GM12878 (cell line): ENCODE measurements around the gene MUSK. TPM values are rescaled to one million over a fixed set of nuclear protein-coding genes. Genes with fewer than 3 reads are reported as not detected.

Experiments
- ATAC-seq: fragments of 200-7000 bp; cut with Tn5 transposase; 3 replicates; pipeline ENCODE4 v1.9.1; 2020; ENCODE audit warnings: mild to moderate bottlenecking, moderate library complexity
- BruUV-seq: library from RNA; stranded (reverse); fragments of 400-500 nt; replicated peaks from 2 replicates; lab custom pipeline; 2021; lab: Mats Ljungman, UMichigan
- CTCF ChIA-PET: fragments of 300-600 bp; sonication (Branson Sonifier 250); formaldehyde crosslinking; extraction: SDS; loops from one replicate; lab custom pipeline; 2021; ENCODE audit warnings: inconsistent platforms; lab: Yijun Ruan, JAX
- POLR2A ChIA-PET: fragments of 350-600 bp; formaldehyde crosslinking; extraction: SDS; loops from one replicate; lab custom pipeline; 2021; ENCODE audit warnings: inconsistent platforms; lab: Charles Lee
- RAD21 ChIA-PET: fragments of 300-600 bp; sonication (Branson Sonifier 250); formaldehyde crosslinking; loops from one replicate; lab custom pipeline; 2023; ENCODE audit warnings: antibody characterized with exemption; ENCODE audit not compliant: unreplicated experiment; lab: Charles Lee
- SMC1A ChIA-PET: fragments of 300-600 bp; sonication (Branson Sonifier 250); formaldehyde crosslinking; loops from one replicate; lab custom pipeline; 2023; ENCODE audit not compliant: unreplicated experiment, uncharacterized antibody; lab: Charles Lee
- DNase-seq: peaks from one replicate; pipeline ENCODE4 v3.0.0-alpha.2; 2011; ENCODE audit warnings: low read depth, low spot score
- FAIRE-seq: peaks from 3 replicates; lab custom pipeline; 2011; peaks lifted over from hg19 to GRCh38; lab: Jason Lieb, UNC
- H2AFZ ChIP-seq: 2 replicates; pipeline ENCODE4 v1.6.0; 2011; ENCODE audit warnings: low read depth, low read length, control low read depth; ENCODE audit not compliant: control insufficient read depth
- H3K27ac ChIP-seq: 2 replicates; pipeline ENCODE4 v1.5.1; 2011; ENCODE audit warnings: control low read depth; ENCODE audit not compliant: control insufficient read depth, insufficient read depth
- H3K27me3 ChIP-seq, 2 experiments: replicated peaks in 1 of 2; 2 replicates each; pipeline versions ENCODE4 v1.6.0 to v1.6.1; 2011; ENCODE audit warnings: low read length in 1 of 2; ENCODE audit not compliant: control insufficient read depth in 2 of 2, insufficient read depth in 2 of 2
- H3K36me3 ChIP-seq, 2 experiments: 2 replicates each; pipeline ENCODE4 v1.5.1; 2011; ENCODE audit warnings: low read length in 1 of 2; ENCODE audit not compliant: control insufficient read depth in 2 of 2, insufficient read depth in 2 of 2
- H3K4me1 ChIP-seq: 2 replicates; pipeline ENCODE4 v1.6.1; 2011; ENCODE audit warnings: mild to moderate bottlenecking, low read length, moderate library complexity, mixed read lengths; ENCODE audit not compliant: control insufficient read depth, insufficient read depth
- H3K4me2 ChIP-seq: 2 replicates; pipeline ENCODE4 v1.6.0; 2011; ENCODE audit warnings: control low read depth; ENCODE audit not compliant: control insufficient read depth, insufficient read depth
- H3K4me3 ChIP-seq: fragments of 200-600 bp; sonication (generic); 2 replicates; pipeline ENCODE4 v1.5.1; 2016
- H3K79me2 ChIP-seq: 2 replicates; pipeline ENCODE4 v1.6.0; 2011; ENCODE audit warnings: low read length; ENCODE audit not compliant: control insufficient read depth, insufficient read depth
- H3K9ac ChIP-seq: 2 replicates; pipeline ENCODE4 v1.8.0; 2011; ENCODE audit warnings: low read length, control low read depth, mixed read lengths; ENCODE audit not compliant: control insufficient read depth, insufficient read depth
- H3K9me3 ChIP-seq: replicated peaks from 3 replicates; pipeline ENCODE4 v1.5.1; 2011; ENCODE audit warnings: mild to moderate bottlenecking, low read length; ENCODE audit not compliant: control insufficient read depth, insufficient read depth
- H4K20me1 ChIP-seq: 2 replicates; pipeline ENCODE4 v1.6.0; 2011; ENCODE audit not compliant: control insufficient read depth, insufficient read depth
- BCL11A ChIP-seq: IDR thresholded peaks from 2 replicates; pipeline ENCODE4 v1.6.1; 2011; ENCODE audit warnings: low read depth, low read length
- ESRRA ChIP-seq: IDR thresholded peaks from 2 replicates; pipeline ENCODE4 v1.6.1; 2012; ENCODE audit warnings: mild to moderate bottlenecking, low read length, improper control_type of control experiment
- ETV6 ChIP-seq, 2 experiments: fragments of 450-650 bp in 1 of 2; IDR thresholded peaks in 1 of 2; conservative IDR thresholded peaks in 1 of 2; 2 replicates each; pipeline ENCODE4 v1.6.1; 2014; ENCODE audit warnings: antibody characterized with exemption in 1 of 2, borderline replicate concordance in 1 of 2, low read depth in 1 of 2, mild to moderate bottlenecking in 1 of 2, moderate library complexity in 1 of 2
- GABPA ChIP-seq: IDR thresholded peaks from 2 replicates; pipeline ENCODE4 v1.6.1; 2014; ENCODE audit warnings: antibody characterized with exemption, low read depth, mild to moderate bottlenecking, inconsistent platforms
- IRF4 ChIP-seq: IDR thresholded peaks from 2 replicates; pipeline ENCODE4 v1.6.1; 2011; ENCODE audit warnings: low read depth, low read length
- JUNB ChIP-seq: IDR thresholded peaks from 2 replicates; pipeline ENCODE4 v1.6.1; 2016; ENCODE audit warnings: antibody characterized with exemption, mild to moderate bottlenecking
- KDM1A ChIP-seq: fragments of 200-600 bp; sonication (generic); IDR thresholded peaks from 2 replicates; pipeline ENCODE4 v1.6.1; 2016; ENCODE audit warnings: borderline replicate concordance
- NFYA ChIP-seq: IDR thresholded peaks from 2 replicates; pipeline ENCODE4 v1.6.1; 2011; ENCODE audit warnings: low read depth, mild to moderate bottlenecking, low read length, improper control_type of control experiment, borderline replicate concordance
- NR2C1 ChIP-seq: fragments of 450-650 bp; IDR thresholded peaks from 2 replicates; pipeline ENCODE4 v1.6.1; 2017; ENCODE audit warnings: antibody characterized with exemption, mild to moderate bottlenecking, moderate library complexity
- POLR2A ChIP-seq: IDR thresholded peaks from 2 replicates; pipeline ENCODE4 v1.6.1; 2011; ENCODE audit warnings: low read depth, mild to moderate bottlenecking, low read length
- RAD51 ChIP-seq: fragments of 450-650 bp; IDR thresholded peaks from 2 replicates; pipeline ENCODE4 v1.6.1; 2016; ENCODE audit warnings: moderate library complexity, mild to moderate bottlenecking, inconsistent platforms
- RELA ChIP-seq: fragments of 450-650 bp; IDR thresholded peaks from 2 replicates; pipeline ENCODE4 v1.8.0; 2014; ENCODE audit warnings: borderline replicate concordance; ENCODE audit not compliant: partially characterized antibody
- TAF1 ChIP-seq: IDR thresholded peaks from 2 replicates; pipeline ENCODE4 v1.6.1; 2011; ENCODE audit warnings: mild to moderate bottlenecking, low read depth, low read length, borderline replicate concordance
- TBL1XR1 ChIP-seq: IDR thresholded peaks from 2 replicates; pipeline ENCODE4 v1.6.1; 2012; ENCODE audit warnings: low read depth, low read length, improper control_type of control experiment
- ZNF274 ChIP-seq: IDR thresholded peaks from one replicate; pipeline ENCODE4 v1.8.0; 2011; ENCODE audit not compliant: insufficient read length, insufficient read depth
- WGBS: methylation state at CpG from one replicate; pipeline ENCODE4 v1.1.6; 2016; ENCODE audit warnings: low lambda C conversion rate; ENCODE audit not compliant: insufficient replicate concordance, insufficient coverage; ENCODE audit errors: missing lambda C conversion rate; 5-methylcytosine and 5-hydroxymethylcytosine counted together
- in situ Hi-C: fragments of 300-500 bp; cut with MboI; formaldehyde crosslinking; loops from 9 replicates; pipeline ENCODE4 v1.14.3; 2018; ENCODE audit warnings: mixed read lengths
- intact Hi-C: fragments of 100-400 bp; cut with micrococcal nuclease; formaldehyde crosslinking; loops from one replicate; pipeline ENCODE4 v1.14.2; 2022; ENCODE audit not compliant: unreplicated experiment
- polyA plus RNA-seq, 11 experiments: library from polyadenylated mRNA; depleted of rRNA in 4 of 11; unstranded in 6 of 11; stranded (reverse) in 5 of 11; fragments of >200 nt; fragmentation: Nextera tagmentation in 4 of 11; fragmentation: Illumina TruSeq in 1 of 11; extraction: Ambion mirVana in 4 of 11; extraction: Trizol in 1 of 11; gene quantifications; 1 replicate in 1 of 11; 2 replicates in 10 of 11; pipeline versions ENCODE4 v1.2.1 to v1.2.3, GENCODE V29; 2011 to 2016; ENCODE audit warnings: inconsistent platforms in 2 of 11, missing spikeins in 2 of 11, low read depth in 1 of 11
- total RNA-seq, 4 experiments: library from RNA; depleted of rRNA in 3 of 4; stranded (reverse); fragments of >200 nt in 3 of 4; fragmentation: Illumina TruSeq in 1 of 4; extraction: Trizol in 1 of 4; gene quantifications; 2 replicates each; pipeline versions ENCODE4 v1.2.1 to v1.2.3, GENCODE V29; 2013 to 2021
- TF ChIP-seq, protein P1 (sequence below): fragments of 450-650 bp; IDR thresholded peaks from 2 replicates; pipeline ENCODE4 v1.6.1; 2014; ENCODE audit warnings: mild to moderate bottlenecking
- TF ChIP-seq, protein P2 (sequence below): fragments of 450-650 bp; formaldehyde crosslinking; IDR thresholded peaks from 2 replicates; pipeline ENCODE4 v1.4.0; 2022; ENCODE audit warnings: mild to moderate bottlenecking, moderate library complexity
- TF ChIP-seq, protein P3 (sequence below): IDR thresholded peaks from 2 replicates; pipeline ENCODE4 v1.6.1; 2012; ENCODE audit warnings: mild to moderate bottlenecking, low read depth, low read length

The MUSK gene
- total and polyA plus RNA-seq, 10 of the 15 experiments (the other 5 are each of a cell fraction or from before 2014, with no cell fraction given), result 0.04 to 0.19 (median 0.10) TPM; not detected in 5

DNA sequence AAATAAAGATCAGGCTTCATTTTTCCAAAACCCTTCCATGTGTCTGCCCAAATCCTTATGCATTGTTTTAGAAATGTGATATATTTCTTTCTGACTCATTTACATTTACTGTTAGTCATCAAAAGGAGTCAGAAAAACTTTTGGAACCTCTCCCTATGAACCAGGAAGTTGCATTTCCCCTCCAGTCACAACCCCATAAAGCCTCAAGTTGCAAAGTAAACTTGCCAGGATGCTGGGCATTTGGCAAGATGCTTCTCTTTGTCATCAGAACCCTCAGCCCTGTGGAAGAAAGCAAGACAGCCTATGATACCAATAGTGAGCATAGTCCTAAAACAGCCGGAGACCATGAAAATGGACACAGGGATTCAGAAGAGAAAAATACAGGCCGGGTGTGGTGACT lies 84.2 kb downstream of the MUSK start:
- ChIA-PET POLR2A (interaction anchor here (0.7 kb wide), 1 partner anchor 26 kb away, joined by 3 read pairs; no protein-coding TSS in a partner anchor), SMC1A (no interaction called here), RAD21 (no interaction called here), CTCF (interaction anchor here (1.3 kb wide), 1 partner anchor 110 kb away, joined by 3 read pairs; no protein-coding TSS in a partner anchor)
- H3K4me3 ChIP-seq, result no peak overlapping the region
- H4K20me1 ChIP-seq, result no peaks in the 10 kb centered on the region
- H3K9me3 ChIP-seq, result no peaks in the 10 kb centered on the region
- DNase-seq (no peak), FAIRE-seq (no peak), ATAC-seq (no peak)
- no TSS peak for BruUV-seq
- H3K4me1 ChIP-seq, result no peaks in the 10 kb centered on the region
- in situ Hi-C loops, result no loop called here
- no peak for TF ChIP-seq ESRRA
- no peak for TF ChIP-seq NFYA
- no peak for TF ChIP-seq NR2C1
- TF ChIP-seq KDM1A, result no peak
- no peak for TF ChIP-seq TAF1
- TF ChIP-seq, protein P1, sequence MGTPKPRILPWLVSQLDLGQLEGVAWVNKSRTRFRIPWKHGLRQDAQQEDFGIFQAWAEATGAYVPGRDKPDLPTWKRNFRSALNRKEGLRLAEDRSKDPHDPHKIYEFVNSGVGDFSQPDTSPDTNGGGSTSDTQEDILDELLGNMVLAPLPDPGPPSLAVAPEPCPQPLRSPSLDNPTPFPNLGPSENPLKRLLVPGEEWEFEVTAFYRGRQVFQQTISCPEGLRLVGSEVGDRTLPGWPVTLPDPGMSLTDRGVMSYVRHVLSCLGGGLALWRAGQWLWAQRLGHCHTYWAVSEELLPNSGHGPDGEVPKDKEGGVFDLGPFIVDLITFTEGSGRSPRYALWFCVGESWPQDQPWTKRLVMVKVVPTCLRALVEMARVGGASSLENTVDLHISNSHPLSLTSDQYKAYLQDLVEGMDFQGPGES, result no peak
- TF ChIP-seq GABPA, result no peak
- TF ChIP-seq JUNB, result no peak
- TF ChIP-seq, protein P2, sequence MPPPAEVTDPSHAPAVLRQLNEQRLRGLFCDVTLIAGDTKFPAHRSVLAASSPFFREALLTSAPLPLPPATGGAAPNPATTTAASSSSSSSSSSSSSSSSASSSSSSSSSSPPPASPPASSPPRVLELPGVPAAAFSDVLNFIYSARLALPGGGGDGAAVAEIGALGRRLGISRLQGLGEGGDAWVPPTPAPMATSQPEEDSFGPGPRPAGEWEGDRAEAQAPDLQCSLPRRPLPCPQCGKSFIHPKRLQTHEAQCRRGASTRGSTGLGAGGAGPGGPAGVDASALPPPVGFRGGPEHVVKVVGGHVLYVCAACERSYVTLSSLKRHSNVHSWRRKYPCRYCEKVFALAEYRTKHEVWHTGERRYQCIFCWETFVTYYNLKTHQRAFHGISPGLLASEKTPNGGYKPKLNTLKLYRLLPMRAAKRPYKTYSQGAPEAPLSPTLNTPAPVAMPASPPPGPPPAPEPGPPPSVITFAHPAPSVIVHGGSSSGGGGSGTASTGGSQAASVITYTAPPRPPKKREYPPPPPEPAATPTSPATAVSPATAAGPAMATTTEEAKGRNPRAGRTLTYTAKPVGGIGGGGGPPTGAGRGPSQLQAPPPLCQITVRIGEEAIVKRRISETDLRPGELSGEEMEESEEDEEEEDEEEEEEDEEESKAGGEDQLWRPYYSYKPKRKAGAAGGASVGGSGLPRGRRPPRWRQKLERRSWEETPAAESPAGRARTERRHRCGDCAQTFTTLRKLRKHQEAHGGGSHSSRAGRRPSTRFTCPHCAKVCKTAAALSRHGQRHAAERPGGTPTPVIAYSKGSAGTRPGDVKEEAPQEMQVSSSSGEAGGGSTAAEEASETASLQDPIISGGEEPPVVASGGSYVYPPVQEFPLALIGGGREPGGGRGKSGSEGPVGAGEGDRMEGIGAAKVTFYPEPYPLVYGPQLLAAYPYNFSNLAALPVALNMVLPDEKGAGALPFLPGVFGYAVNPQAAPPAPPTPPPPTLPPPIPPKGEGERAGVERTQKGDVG (CRISPR knock-in tag), result no peak
- TF ChIP-seq ZNF274, result no peak
- no peak for TF ChIP-seq POLR2A
- no peak for TF ChIP-seq TBL1XR1
- TF ChIP-seq RAD51, result no peak
- no peak for TF ChIP-seq BCL11A
- no peak for TF ChIP-seq ETV6 (conservative IDR thresholded peaks at IDR 0.05 in 1 of 2, IDR thresholded peaks at IDR 0.05 in 1 of 2; ENCODE audit: borderline replicate concordance in 1 of 2, low read depth in 1 of 2)
- TF ChIP-seq, protein P3, sequence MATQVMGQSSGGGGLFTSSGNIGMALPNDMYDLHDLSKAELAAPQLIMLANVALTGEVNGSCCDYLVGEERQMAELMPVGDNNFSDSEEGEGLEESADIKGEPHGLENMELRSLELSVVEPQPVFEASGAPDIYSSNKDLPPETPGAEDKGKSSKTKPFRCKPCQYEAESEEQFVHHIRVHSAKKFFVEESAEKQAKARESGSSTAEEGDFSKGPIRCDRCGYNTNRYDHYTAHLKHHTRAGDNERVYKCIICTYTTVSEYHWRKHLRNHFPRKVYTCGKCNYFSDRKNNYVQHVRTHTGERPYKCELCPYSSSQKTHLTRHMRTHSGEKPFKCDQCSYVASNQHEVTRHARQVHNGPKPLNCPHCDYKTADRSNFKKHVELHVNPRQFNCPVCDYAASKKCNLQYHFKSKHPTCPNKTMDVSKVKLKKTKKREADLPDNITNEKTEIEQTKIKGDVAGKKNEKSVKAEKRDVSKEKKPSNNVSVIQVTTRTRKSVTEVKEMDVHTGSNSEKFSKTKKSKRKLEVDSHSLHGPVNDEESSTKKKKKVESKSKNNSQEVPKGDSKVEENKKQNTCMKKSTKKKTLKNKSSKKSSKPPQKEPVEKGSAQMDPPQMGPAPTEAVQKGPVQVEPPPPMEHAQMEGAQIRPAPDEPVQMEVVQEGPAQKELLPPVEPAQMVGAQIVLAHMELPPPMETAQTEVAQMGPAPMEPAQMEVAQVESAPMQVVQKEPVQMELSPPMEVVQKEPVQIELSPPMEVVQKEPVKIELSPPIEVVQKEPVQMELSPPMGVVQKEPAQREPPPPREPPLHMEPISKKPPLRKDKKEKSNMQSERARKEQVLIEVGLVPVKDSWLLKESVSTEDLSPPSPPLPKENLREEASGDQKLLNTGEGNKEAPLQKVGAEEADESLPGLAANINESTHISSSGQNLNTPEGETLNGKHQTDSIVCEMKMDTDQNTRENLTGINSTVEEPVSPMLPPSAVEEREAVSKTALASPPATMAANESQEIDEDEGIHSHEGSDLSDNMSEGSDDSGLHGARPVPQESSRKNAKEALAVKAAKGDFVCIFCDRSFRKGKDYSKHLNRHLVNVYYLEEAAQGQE, result no peak
- TF ChIP-seq IRF4, result no peak
- TF ChIP-seq RELA, result no peak
- no peaks in the 10 kb centered on the region for H3K79me2 ChIP-seq
- no peak overlapping the region for H3K27ac ChIP-seq
- WGBS, result 51% methylated on average over 2 of the region's 2 CpGs
- H2AFZ ChIP-seq, result no peak overlapping the region
- intact Hi-C loops, result no loop called here
- H3K4me2 ChIP-seq, result no peak overlapping the region
- no peaks in the 10 kb centered on the region for H3K36me3 ChIP-seq
- H3K9ac ChIP-seq, result no peak overlapping the region
- H3K27me3 ChIP-seq, result no peaks in the 10 kb centered on the region
